GM10248 (cell line): ENCODE data around the gene BRWD1.

Source experiments
- CTCF ChIA-PET: fragments of 300-600 bp; sonication (Branson Sonifier 250); formaldehyde crosslinking; extraction: SDS; loops from one replicate; lab custom pipeline; 2021; ENCODE audit warnings: antibody characterized with exemption; lab: Yijun Ruan, JAX
- POLR2A ChIA-PET: fragments of 350-650 bp; sonication (Branson Sonifier 250); formaldehyde crosslinking; extraction: SDS; loops from one replicate; lab custom pipeline; 2020; ENCODE audit warnings: antibody characterized with exemption; lab: Yijun Ruan, JAX
- DNase-seq: peaks from one replicate; pipeline ENCODE4 v3.0.0; 2012; ENCODE audit errors: extremely low spot score
- CTCF ChIP-seq: IDR thresholded peaks from 2 replicates; pipeline ENCODE4 v1.5.1; 2012; ENCODE audit warnings: mild to moderate bottlenecking, low read depth; ENCODE audit errors: extremely low read depth, missing control alignments, control extremely low read depth

Gene BRWD1

DNA sequence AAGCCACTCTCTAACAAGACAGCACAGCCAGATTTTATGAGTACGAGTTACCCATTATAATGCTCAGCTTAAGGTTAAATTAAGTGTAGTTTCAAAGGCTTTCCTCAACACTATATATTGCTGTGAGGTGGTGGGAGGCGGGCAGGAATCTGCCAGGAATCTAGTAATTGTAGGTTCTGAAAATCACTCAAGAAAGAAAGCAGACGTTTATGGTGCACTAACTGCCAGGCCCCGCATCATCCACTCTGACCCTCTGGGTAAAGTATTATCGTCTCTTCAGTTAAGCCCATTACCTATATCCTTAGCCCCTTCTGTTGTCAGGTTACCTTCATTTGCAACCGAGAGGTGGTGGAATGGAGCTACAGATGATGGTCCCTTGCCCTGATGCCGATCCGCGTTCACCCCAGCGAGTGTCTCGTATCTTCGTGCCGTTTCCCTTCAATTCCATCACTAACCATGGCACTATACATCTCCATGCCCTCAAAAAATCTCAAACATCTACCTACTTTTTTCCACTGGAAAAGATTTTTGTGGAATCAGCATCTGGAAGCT, 23.1 kb upstream of the BRWD1 start:
- CTCF ChIA-PET: interaction anchor here (0.8 to 1.5 kb wide), 2 partner anchors 9 to 51 kb away, joined by 3 read pairs; no protein-coding TSS in a partner anchor

GRCh38 chr21:39334611-39335010, 21.2 kb upstream of the BRWD1 start:
- CTCF ChIA-PET: no interaction called here
- TF ChIP-seq CTCF: no peak
- POLR2A ChIA-PET: no interaction called here
- DNase-seq: no peak

More for the DNA sequence above, 23.1 kb upstream of the BRWD1 start:
- no peak for TF ChIP-seq CTCF
- no peak for DNase-seq
- POLR2A ChIA-PET: no interaction called here

- DNase-seq: no peak
- TF ChIP-seq CTCF: no peak
- POLR2A ChIA-PET: no interaction called here
- CTCF ChIA-PET: interaction anchor here (1.5 kb wide), 1 partner anchor 14 kb away, joined by 3 read pairs; no protein-coding TSS in a partner anchor
Measured at GRCh38 chr21:39332175-39332574, 18.7 kb upstream of the BRWD1 start.

DNA sequence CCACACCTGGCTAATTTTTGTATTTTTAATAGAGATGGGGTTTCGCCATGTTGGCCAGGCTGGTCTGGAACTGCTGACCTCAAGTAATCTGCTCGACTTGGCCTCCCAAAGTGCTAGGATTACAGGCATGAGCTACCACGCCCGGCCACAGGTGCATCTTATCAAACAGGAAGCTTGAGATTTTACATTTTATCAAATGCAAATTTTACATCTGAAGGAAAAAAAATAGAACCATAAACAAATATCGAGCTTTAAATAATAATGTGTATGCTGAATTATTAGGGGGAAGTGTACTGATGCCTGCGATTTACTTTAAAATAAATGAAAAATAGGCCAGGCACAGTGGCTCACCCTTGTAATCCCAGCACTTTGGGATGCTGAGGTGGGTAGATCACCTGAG, 16.6 kb upstream of the BRWD1 start:
- CTCF ChIA-PET: no interaction called here

DNA sequence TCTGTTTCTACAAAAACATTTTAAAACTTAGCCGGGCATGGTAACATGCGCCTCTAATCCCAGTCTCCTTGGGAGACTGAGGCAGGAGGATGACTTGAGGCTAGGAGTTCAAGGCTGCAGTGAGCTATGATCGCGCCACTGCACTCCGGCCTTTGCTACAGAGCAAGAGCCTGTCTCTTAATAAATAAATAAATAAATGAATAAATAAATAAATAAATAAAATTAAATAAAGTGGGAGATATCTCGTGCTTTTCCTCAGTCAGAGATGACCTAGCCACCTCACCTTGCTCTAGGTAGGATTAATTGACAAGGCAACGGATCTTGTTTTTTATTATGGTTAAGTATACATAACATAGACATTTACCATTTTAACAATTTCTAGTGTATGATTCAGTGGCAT, 14.3 kb upstream of the BRWD1 start:
- POLR2A ChIA-PET: no interaction called here
- DNase-seq: no peak
- CTCF ChIA-PET: no interaction called here
- TF ChIP-seq CTCF: no peak

More for the DNA sequence above, 16.6 kb upstream of the BRWD1 start:
- no peak for TF ChIP-seq CTCF
- POLR2A ChIA-PET: no interaction called here
- no peak for DNase-seq

DNA sequence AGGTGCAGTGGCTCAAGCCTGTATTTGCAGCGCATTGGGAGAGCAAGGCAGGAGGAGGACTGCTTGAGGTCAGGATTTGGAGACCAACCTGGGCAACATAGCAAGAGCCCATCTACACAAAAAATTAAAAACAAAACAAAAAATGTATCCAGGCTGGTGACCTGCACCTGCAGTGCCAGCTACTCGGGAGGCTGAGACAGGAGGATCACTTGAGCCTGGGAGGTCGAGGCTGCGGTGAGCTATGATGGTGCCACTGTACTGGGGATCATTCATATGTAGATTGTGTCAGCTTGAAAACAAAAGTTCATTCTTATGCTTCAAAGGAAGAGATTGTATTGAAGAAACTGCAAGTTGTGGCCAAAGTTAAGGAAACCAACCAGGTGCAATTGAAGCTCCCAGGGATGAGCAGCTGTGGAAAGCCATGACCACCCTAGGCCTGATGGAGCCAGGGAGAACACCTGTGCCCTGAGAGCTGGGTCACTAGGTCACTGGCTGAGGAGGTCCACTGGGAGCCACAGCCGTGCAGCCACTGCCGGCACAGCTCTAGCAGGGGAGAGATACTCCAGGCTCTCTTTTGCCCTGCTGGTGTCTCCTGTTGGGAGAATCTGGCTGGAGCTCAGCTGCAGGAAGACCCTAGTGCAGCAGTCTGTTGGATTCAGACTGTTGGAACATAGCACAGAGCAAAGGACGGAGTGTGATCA, 13.3 kb upstream of the BRWD1 start:
- no peak for DNase-seq
- TF ChIP-seq CTCF: no peak
- ChIA-PET CTCF (interaction anchor here (1.0 to 1.6 kb wide), 2 partner anchors 11 to 13 kb away, joined by 3 to 5 read pairs; no protein-coding TSS in a partner anchor), POLR2A (interaction anchor here (0.6 kb wide), 1 partner anchor 1840 kb away, joined by 3 read pairs; no protein-coding TSS in a partner anchor)
